SK-N-SH treated with all-trans-retinoic acid at 6 μM for 48 hours (cell line): ENCODE measurements around the gene NHSL2.

Source experiments
- ATAC-seq: fragments of 200-7000 bp; cut with Tn5 transposase; 3 replicates; pipeline ENCODE4 v1.9.1; 2020; ENCODE audit warnings: mild to moderate bottlenecking, moderate library complexity
- ARNTL ChIP-seq: fragments of 450-650 bp; formaldehyde crosslinking; IDR thresholded peaks from 2 replicates; pipeline ENCODE4 v1.5.0; 2020; ENCODE audit warnings: low read depth, mild to moderate bottlenecking, moderate library complexity, borderline replicate concordance
- CREB5 ChIP-seq: fragments of 250-450 bp; sonication (Bioruptor Pico); IDR thresholded peaks from 2 replicates; pipeline ENCODE4 v1.5.1; 2020; ENCODE audit warnings: low read depth, mild to moderate bottlenecking, moderate library complexity
- CSDC2 ChIP-seq: fragments of 250-450 bp; sonication (Bioruptor Pico); IDR thresholded peaks from 2 replicates; pipeline ENCODE4 v1.5.0; 2020; ENCODE audit warnings: mild to moderate bottlenecking, moderate library complexity
- CSRNP3 ChIP-seq: fragments of 250-450 bp; sonication (Bioruptor Pico); IDR thresholded peaks from 2 replicates; pipeline ENCODE4 v1.5.1; 2021; ENCODE audit warnings: mild to moderate bottlenecking, moderate library complexity
- GLIS3 ChIP-seq: fragments of 250-450 bp; sonication (Bioruptor Pico); IDR thresholded peaks from 2 replicates; pipeline ENCODE4 v1.5.0; 2020; ENCODE audit warnings: mild to moderate bottlenecking, moderate library complexity
- ISL1 ChIP-seq: fragments of 250-450 bp; sonication (Bioruptor Pico); IDR thresholded peaks from 2 replicates; pipeline ENCODE4 v2.1.2; 2022; ENCODE audit warnings: mild to moderate bottlenecking, moderate library complexity
- OSR1 ChIP-seq: fragments of 250-450 bp; sonication (Bioruptor Pico); IDR thresholded peaks from 2 replicates; pipeline ENCODE4 v1.8.0; 2022; ENCODE audit warnings: moderate library complexity, mild to moderate bottlenecking, inconsistent platforms
- PPARA ChIP-seq: fragments of 250-450 bp; sonication (Bioruptor Pico); IDR thresholded peaks from 2 replicates; pipeline ENCODE4 v1.5.0; 2020; ENCODE audit warnings: mild to moderate bottlenecking, borderline replicate concordance
- RARB ChIP-seq: fragments of 250-450 bp; sonication (Bioruptor Pico); IDR thresholded peaks from 2 replicates; pipeline ENCODE4 v1.8.0; 2021; ENCODE audit warnings: mild to moderate bottlenecking, moderate library complexity
- SNAI2 ChIP-seq: fragments of 250-450 bp; sonication (Bioruptor Pico); IDR thresholded peaks from 2 replicates; pipeline ENCODE4 v1.5.0; 2020; ENCODE audit warnings: mild to moderate bottlenecking, moderate library complexity
- TCF4 ChIP-seq: fragments of 250-450 bp; sonication (Bioruptor Pico); IDR thresholded peaks from 2 replicates; pipeline ENCODE4 v1.8.0; 2021; ENCODE audit warnings: mild to moderate bottlenecking, moderate library complexity, borderline replicate concordance
- TOX ChIP-seq: fragments of 250-450 bp; sonication (Bioruptor Pico); IDR thresholded peaks from 2 replicates; pipeline ENCODE4 v1.8.0; 2021; ENCODE audit warnings: mild to moderate bottlenecking, moderate library complexity, borderline replicate concordance
- TSHZ2 ChIP-seq: fragments of 250-450 bp; sonication (Bioruptor Pico); IDR thresholded peaks from 2 replicates; pipeline ENCODE4 v1.5.0; 2020; ENCODE audit warnings: mild to moderate bottlenecking, moderate library complexity
- ZC3H10 ChIP-seq: fragments of 250-450 bp; sonication (Bioruptor Pico); IDR thresholded peaks from 2 replicates; pipeline ENCODE4 v1.5.1; 2021; ENCODE audit warnings: mild to moderate bottlenecking, moderate library complexity
- ZFP3 ChIP-seq: fragments of 250-450 bp; sonication (Bioruptor Pico); IDR thresholded peaks from 2 replicates; pipeline ENCODE4 v1.5.0; 2020; ENCODE audit warnings: mild to moderate bottlenecking, moderate library complexity
- ZFP30 ChIP-seq: fragments of 450-650 bp; formaldehyde crosslinking; IDR thresholded peaks from 2 replicates; pipeline ENCODE4 v1.5.0; 2022; ENCODE audit warnings: mild to moderate bottlenecking, moderate library complexity
- ZNF565 ChIP-seq: fragments of 450-650 bp; formaldehyde crosslinking; conservative IDR thresholded peaks from 2 replicates; pipeline ENCODE4 v1.5.0; 2020; ENCODE audit warnings: low read depth, mild to moderate bottlenecking, moderate library complexity
- ZNF70 ChIP-seq: fragments of 450-650 bp; formaldehyde crosslinking; IDR thresholded peaks from 2 replicates; pipeline ENCODE4 v1.5.0; 2020; ENCODE audit warnings: mild to moderate bottlenecking, moderate library complexity
- ZNF8 ChIP-seq: fragments of 450-650 bp; formaldehyde crosslinking; IDR thresholded peaks from 2 replicates; pipeline ENCODE4 v1.5.0; 2020; ENCODE audit warnings: mild to moderate bottlenecking, moderate library complexity
- TF ChIP-seq, protein P1 (sequence below): fragments of 250-450 bp; sonication (Bioruptor Pico); IDR thresholded peaks from 2 replicates; pipeline ENCODE4 v1.8.0; 2021; ENCODE audit warnings: low read depth, mild to moderate bottlenecking, moderate library complexity, borderline replicate concordance
- TF ChIP-seq, protein P2 (sequence below): fragments of 250-450 bp; sonication (Bioruptor Pico); IDR thresholded peaks from 2 replicates; pipeline ENCODE4 v1.8.0; 2020; ENCODE audit warnings: mild to moderate bottlenecking, moderate library complexity, borderline replicate concordance

The NHSL2 gene

GRCh38 chrX:72050011-72050410, 139.4 kb downstream of the NHSL2 start:
- TF ChIP-seq ARNTL (CRISPR knock-in tag) = no peak
- TF ChIP-seq ZFP30 (CRISPR knock-in tag) = no peak
- no peak for TF ChIP-seq TSHZ2 (CRISPR knock-in tag)
- TF ChIP-seq ZC3H10 (CRISPR knock-in tag) = no peak
- ATAC-seq = no peak

DNA sequence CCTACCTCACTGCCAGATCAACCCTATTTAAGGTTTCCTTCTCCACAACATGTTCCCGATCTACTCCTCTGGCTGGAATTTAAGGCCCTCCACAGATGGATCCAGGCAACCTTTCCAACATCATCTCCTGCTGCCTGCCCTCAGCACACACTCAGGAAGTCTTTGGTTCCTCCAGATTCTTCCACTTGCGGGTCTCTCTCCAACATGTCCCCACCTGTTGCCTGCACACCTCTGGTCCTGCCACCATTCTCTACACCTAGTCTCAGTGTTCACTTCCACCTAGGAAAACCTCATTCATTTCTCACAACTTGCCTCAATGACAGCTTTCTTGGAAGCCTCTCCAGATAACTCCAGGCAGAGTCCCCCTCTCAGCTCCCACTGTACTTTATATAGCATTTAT, 140.9 kb downstream of the NHSL2 start:
- ATAC-seq = no peak
- TF ChIP-seq ZNF565 (no peak), TSHZ2 (CRISPR knock-in tag) (no peak), CSDC2 (CRISPR knock-in tag) (no peak), CREB5 (no peak), TOX (no peak), TCF4 (no peak), GLIS3 (CRISPR knock-in tag) (no peak)
- TF ChIP-seq, all 23 proteins: peak for 0

DNA sequence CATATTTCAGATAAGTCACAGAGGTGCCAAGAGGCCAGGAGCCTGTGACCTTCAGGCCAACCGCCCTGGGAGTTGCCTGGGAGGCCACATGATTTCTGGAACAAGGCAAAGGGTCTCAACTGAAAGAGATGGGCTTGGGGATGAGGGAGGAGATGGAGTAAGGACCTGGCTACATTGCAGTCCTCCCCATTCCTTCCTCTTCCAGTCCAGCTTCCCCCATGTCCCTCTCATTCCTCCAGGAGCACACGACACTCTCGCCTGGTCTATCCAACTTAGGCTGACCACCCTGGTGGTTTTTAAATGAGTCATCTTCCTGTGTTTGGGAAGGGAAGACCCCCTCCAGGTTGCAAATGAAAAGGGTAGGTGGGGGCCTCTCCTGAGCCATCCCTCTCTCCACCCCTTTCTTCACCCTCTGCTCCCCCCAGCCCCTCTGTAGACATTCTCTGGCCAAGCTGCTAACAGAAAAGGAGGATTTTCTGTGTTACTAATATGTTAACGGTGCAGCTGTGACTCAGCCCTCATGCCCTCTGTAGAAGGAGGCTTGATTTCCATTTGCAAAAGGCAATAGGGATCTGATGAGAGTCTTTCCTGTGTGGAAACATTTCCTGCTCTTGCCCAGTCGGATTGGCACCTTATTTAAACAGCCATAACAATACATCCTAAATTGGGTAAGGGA, 141.9 kb downstream of the NHSL2 start:
- ATAC-seq = no peak
- TF ChIP-seq ZNF8 (CRISPR knock-in tag) = no peak
- TF ChIP-seq, protein P1, sequence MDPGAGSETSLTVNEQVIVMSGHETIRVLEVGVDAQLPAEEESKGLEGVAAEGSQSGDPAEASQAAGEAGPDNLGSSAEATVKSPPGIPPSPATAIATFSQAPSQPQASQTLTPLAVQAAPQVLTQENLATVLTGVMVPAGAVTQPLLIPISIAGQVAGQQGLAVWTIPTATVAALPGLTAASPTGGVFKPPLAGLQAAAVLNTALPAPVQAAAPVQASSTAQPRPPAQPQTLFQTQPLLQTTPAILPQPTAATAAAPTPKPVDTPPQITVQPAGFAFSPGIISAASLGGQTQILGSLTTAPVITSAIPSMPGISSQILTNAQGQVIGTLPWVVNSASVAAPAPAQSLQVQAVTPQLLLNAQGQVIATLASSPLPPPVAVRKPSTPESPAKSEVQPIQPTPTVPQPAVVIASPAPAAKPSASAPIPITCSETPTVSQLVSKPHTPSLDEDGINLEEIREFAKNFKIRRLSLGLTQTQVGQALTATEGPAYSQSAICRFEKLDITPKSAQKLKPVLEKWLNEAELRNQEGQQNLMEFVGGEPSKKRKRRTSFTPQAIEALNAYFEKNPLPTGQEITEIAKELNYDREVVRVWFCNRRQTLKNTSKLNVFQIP = no peak
- TF ChIP-seq ISL1 (CRISPR knock-in tag) = no peak
- no peak for TF ChIP-seq RARB
- TF ChIP-seq PPARA = no peak
- no peak for TF ChIP-seq SNAI2 (CRISPR knock-in tag)
- TF ChIP-seq ZNF70 (CRISPR knock-in tag) = no peak
- no peak for TF ChIP-seq TCF4
- TF ChIP-seq ZFP3 (CRISPR knock-in tag) = no peak
- TF ChIP-seq, protein P2, sequence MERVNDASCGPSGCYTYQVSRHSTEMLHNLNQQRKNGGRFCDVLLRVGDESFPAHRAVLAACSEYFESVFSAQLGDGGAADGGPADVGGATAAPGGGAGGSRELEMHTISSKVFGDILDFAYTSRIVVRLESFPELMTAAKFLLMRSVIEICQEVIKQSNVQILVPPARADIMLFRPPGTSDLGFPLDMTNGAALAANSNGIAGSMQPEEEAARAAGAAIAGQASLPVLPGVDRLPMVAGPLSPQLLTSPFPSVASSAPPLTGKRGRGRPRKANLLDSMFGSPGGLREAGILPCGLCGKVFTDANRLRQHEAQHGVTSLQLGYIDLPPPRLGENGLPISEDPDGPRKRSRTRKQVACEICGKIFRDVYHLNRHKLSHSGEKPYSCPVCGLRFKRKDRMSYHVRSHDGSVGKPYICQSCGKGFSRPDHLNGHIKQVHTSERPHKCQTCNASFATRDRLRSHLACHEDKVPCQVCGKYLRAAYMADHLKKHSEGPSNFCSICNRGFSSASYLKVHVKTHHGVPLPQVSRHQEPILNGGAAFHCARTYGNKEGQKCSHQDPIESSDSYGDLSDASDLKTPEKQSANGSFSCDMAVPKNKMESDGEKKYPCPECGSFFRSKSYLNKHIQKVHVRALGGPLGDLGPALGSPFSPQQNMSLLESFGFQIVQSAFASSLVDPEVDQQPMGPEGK (CRISPR knock-in tag) = no peak
- TF ChIP-seq ARNTL (CRISPR knock-in tag) = no peak
- TF ChIP-seq OSR1 (CRISPR knock-in tag) = no peak
- TF ChIP-seq ZFP30 (CRISPR knock-in tag) = no peak
- TF ChIP-seq CSRNP3 (CRISPR knock-in tag) = no peak
- TF ChIP-seq CSDC2 (CRISPR knock-in tag) = no peak
